ENCODE measurements around the gene PCDHB4.
"Not testable (repeated sequence)": the region's sequence is repeated elsewhere in the genome, so short reads cannot be mapped to it uniquely, and the experiment has no call there.

DNA sequence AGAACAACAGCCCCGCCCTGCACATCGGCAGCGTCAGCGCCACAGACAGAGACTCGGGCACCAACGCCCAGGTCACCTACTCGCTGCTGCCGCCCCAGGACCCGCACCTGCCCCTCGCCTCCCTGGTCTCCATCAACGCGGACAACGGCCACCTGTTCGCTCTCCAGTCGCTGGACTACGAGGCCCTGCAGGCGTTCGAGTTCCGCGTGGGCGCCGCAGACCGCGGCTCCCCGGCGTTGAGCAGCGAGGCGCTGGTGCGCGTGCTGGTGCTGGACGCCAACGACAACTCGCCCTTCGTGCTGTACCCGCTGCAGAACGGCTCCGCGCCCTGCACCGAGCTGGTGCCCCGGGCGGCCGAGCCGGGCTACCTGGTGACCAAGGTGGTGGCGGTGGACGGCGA lies 25.4 kb upstream of the PCDHB4 start:
- TF ChIP-seq, protein P1, sequence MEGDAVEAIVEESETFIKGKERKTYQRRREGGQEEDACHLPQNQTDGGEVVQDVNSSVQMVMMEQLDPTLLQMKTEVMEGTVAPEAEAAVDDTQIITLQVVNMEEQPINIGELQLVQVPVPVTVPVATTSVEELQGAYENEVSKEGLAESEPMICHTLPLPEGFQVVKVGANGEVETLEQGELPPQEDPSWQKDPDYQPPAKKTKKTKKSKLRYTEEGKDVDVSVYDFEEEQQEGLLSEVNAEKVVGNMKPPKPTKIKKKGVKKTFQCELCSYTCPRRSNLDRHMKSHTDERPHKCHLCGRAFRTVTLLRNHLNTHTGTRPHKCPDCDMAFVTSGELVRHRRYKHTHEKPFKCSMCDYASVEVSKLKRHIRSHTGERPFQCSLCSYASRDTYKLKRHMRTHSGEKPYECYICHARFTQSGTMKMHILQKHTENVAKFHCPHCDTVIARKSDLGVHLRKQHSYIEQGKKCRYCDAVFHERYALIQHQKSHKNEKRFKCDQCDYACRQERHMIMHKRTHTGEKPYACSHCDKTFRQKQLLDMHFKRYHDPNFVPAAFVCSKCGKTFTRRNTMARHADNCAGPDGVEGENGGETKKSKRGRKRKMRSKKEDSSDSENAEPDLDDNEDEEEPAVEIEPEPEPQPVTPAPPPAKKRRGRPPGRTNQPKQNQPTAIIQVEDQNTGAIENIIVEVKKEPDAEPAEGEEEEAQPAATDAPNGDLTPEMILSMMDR (IDR thresholded peaks at IDR 0.05): not testable (repeated sequence)
- TF ChIP-seq POLR2AphosphoS5 (IDR thresholded peaks at IDR 0.05; ENCODE audit: low read depth, low read length): not testable (repeated sequence)

Measured in Panc1 (cell line).